NT2/D1 (cell line): Measurements from ENCODE around the gene CYGB.

ENCODE experiments used
- SUZ12 ChIP-seq: IDR thresholded peaks from 2 replicates; pipeline ENCODE4 v1.6.1; 2011; ENCODE audit not compliant: insufficient read length, insufficient read depth; ENCODE audit errors: extremely low read depth
- YY1 ChIP-seq: IDR thresholded peaks from 2 replicates; pipeline ENCODE4 v1.6.1; 2011; ENCODE audit not compliant: insufficient read length, insufficient read depth
- ZNF274 ChIP-seq: IDR thresholded peaks from 2 replicates; pipeline ENCODE4 v1.6.1; 2011; ENCODE audit warnings: mild to moderate bottlenecking, low read depth, low read length

GRCh38 chr17:76484228-76484725, 53.2 kb downstream of the CYGB start:
- TF ChIP-seq ZNF274 (no peak), SUZ12 (no peak), YY1 (no peak)
